Body of pancreas (tissue), 4 donors: ENCODE results near the gene SLC28A3. TPM values are rescaled to one million over a fixed set of nuclear protein-coding genes. Genes with fewer than 3 reads are reported as not detected.

ENCODE experiments used
- ATAC-seq: fragments of 150-250 bp; one replicate; pipeline ENCODE4 v1.9.1; 2016
- DNase-seq, 4 donors: peaks; one replicate each; pipeline ENCODE4 v3.0.0-alpha.2; 2019
- H3K27ac ChIP-seq, 4 donors: fragments of 200-600 bp; sonication (generic); 1 replicate in 3 of 4; 2 replicates in 1 of 4; pipeline versions ENCODE4 v1.5.1 to v1.6.1; 2016 to 2019; ENCODE audit warnings: mild to moderate bottlenecking in 1 of 4, mixed read lengths in 1 of 4, moderate library complexity in 1 of 4
- H3K27me3 ChIP-seq, 2 donors: fragments of 200-600 bp; sonication (generic); one replicate each; pipeline ENCODE4 v1.6.0; 2016; ENCODE audit warnings: mild to moderate bottlenecking in 1 of 2
- H3K36me3 ChIP-seq, 2 donors: fragments of 200-600 bp; sonication (generic); replicated peaks in 1 of 2; 2 replicates each; pipeline ENCODE4 v1.5.1; 2016; ENCODE audit warnings: low read depth in 2 of 2; ENCODE audit not compliant: insufficient read depth in 1 of 2
- H3K4me1 ChIP-seq: fragments of 200-600 bp; sonication (generic); one replicate; pipeline ENCODE4 v1.6.0; 2016
- H3K4me3 ChIP-seq, 2 donors: fragments of 200-600 bp; sonication (generic); 1 replicate in 1 of 2; 2 replicates in 1 of 2; pipeline ENCODE4 v1.5.1; 2016 to 2019
- H3K9me3 ChIP-seq, 3 donors: fragments of 200-600 bp; sonication (generic); 1 replicate in 2 of 3; 2 replicates in 1 of 3; pipeline ENCODE4 v1.5.1; 2016
- POLR2A ChIP-seq, 3 donors: fragments of 450-650 bp; IDR thresholded peaks; one replicate each; pipeline ENCODE4 v1.6.1; 2016; ENCODE audit warnings: antibody characterized with exemption in 3 of 3, mild to moderate bottlenecking in 2 of 3
- WGBS, 2 donors: methylation state at CpG; one replicate each; pipeline ENCODE4 v1.1.5; 2017; 5-methylcytosine and 5-hydroxymethylcytosine counted together
- intact Hi-C: fragments of 100-400 bp; cut with DNase I; formaldehyde crosslinking; loops from one replicate; pipeline ENCODE4 v1.15.1; 2023
- total RNA-seq, 2 donors: library from RNA; depleted of rRNA; stranded (reverse); fragments of >200 nt; gene quantifications; one replicate each; pipeline ENCODE4 v1.1.0, GENCODE V29; 2016
- TF ChIP-seq, protein P1 (sequence below), 7 experiments: fragments of 450-650 bp in 4 of 7; fragments of 200-600 bp in 3 of 7; sonication (generic) in 3 of 7; IDR thresholded peaks; one replicate each; pipeline ENCODE4 v1.5.1; 2016 to 2019; ENCODE audit warnings: antibody characterized with exemption in 7 of 7

Gene SLC28A3
- total RNA-seq, 2 donors from 2014 or later = 4.3 to 8.0 TPM

- H3K36me3 ChIP-seq = no peaks in the 10 kb centered on the region
- WGBS, 2 donors = 84 to 86% methylated on average over 8 of the region's 8 CpGs
Observed at GRCh38 chr9:84337252-84337651, 3.3 kb downstream of the SLC28A3 start.

GRCh38 chr9:84331119-84331809, 9.3 kb downstream of the SLC28A3 start:
- TF ChIP-seq, protein P1, sequence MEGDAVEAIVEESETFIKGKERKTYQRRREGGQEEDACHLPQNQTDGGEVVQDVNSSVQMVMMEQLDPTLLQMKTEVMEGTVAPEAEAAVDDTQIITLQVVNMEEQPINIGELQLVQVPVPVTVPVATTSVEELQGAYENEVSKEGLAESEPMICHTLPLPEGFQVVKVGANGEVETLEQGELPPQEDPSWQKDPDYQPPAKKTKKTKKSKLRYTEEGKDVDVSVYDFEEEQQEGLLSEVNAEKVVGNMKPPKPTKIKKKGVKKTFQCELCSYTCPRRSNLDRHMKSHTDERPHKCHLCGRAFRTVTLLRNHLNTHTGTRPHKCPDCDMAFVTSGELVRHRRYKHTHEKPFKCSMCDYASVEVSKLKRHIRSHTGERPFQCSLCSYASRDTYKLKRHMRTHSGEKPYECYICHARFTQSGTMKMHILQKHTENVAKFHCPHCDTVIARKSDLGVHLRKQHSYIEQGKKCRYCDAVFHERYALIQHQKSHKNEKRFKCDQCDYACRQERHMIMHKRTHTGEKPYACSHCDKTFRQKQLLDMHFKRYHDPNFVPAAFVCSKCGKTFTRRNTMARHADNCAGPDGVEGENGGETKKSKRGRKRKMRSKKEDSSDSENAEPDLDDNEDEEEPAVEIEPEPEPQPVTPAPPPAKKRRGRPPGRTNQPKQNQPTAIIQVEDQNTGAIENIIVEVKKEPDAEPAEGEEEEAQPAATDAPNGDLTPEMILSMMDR (IDR thresholded peaks at IDR 0.05) = no peak
- no peak for TF ChIP-seq POLR2A (IDR thresholded peaks at IDR 0.05)
- WGBS, 2 donors = 62 to 74% methylated on average over 5 of the region's 5 CpGs
- DNase-seq = no peak

More at GRCh38 chr9:84337252-84337651, 3.3 kb downstream of the SLC28A3 start:
- Histone ChIP-seq H3K4me1 (no peaks in the 10 kb centered on the region), H3K9me3 (no peaks in the 10 kb centered on the region), H3K4me3 (no peak overlapping the region), H3K27ac (no peak overlapping the region), H3K27me3 (no peaks in the 10 kb centered on the region)
- ATAC-seq (no peak), DNase-seq (no peak)
- no peak for TF ChIP-seq POLR2A (IDR thresholded peaks at IDR 0.05)
- TF ChIP-seq, protein P1 (IDR thresholded peaks at IDR 0.05) = no peak
- intact Hi-C loops = no loop called here

DNA sequence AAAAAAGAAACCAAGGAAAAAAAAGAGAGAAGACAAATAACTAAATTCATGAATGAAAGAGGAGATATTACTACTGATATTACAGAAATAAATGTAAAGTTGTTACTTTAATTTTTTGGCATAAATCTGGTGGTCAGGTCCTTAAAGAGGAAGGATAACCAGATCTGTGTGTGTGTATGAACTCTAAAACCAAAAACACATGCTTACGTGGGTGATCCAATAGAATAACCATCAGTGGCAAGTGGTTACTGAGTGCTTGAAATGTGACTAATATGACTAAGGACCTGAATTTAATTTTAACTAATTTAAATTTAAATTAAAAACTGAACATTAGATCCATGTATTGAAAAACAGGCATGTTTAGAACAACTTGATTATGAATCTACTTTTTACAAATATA, 10.3 kb downstream of the SLC28A3 start:
- WGBS, 2 donors = 85% methylated on average over 1 of the region's 1 CpG
- Histone ChIP-seq H3K9me3 (no peaks in the 10 kb centered on the region), H3K27me3 (no peaks in the 10 kb centered on the region), H3K4me3 (no peak overlapping the region), H3K4me1 (no peaks in the 10 kb centered on the region), H3K27ac (peak overlapping the region in 1 of 4 donors; percentile 29), H3K36me3 (no peaks in the 10 kb centered on the region)
- ATAC-seq = no peak
- no peak for DNase-seq
- TF ChIP-seq, protein P1 (IDR thresholded peaks at IDR 0.05) = no peak
- no peak for TF ChIP-seq POLR2A (IDR thresholded peaks at IDR 0.05)
- intact Hi-C loops = no loop called here

More at GRCh38 chr9:84331119-84331809, 9.3 kb downstream of the SLC28A3 start:
- H3K4me1 ChIP-seq = no peaks in the 10 kb centered on the region
- no peaks in the 10 kb centered on the region for H3K27me3 ChIP-seq
- intact Hi-C loops = no loop called here
- no peak overlapping the region for H3K4me3 ChIP-seq
- no peaks in the 10 kb centered on the region for H3K9me3 ChIP-seq
- no peaks in the 10 kb centered on the region for H3K36me3 ChIP-seq
- peak overlapping the region in 2 of 4 donors; percentile 10 to 29 for H3K27ac ChIP-seq
- no peak for ATAC-seq

- Histone ChIP-seq H3K27ac (no peak overlapping the region), H3K9me3 (no peaks in the 10 kb centered on the region), H3K27me3 (no peaks in the 10 kb centered on the region), H3K4me3 (no peak overlapping the region), H3K4me1 (peaks cover 15% of the 10 kb centered on the region), H3K36me3 (no peaks in the 10 kb centered on the region)
- intact Hi-C loops = no loop called here
- TF ChIP-seq, protein P1 (IDR thresholded peaks at IDR 0.05) = no peak
- TF ChIP-seq POLR2A (IDR thresholded peaks at IDR 0.05) = no peak
- no peak for ATAC-seq
- WGBS, 2 donors = 68 to 72% methylated on average over 3 of the region's 3 CpGs
- no peak for DNase-seq
Observed at GRCh38 chr9:84327184-84327583, 13.4 kb downstream of the SLC28A3 start.
